T-helper 9 cell (primary cell): ENCODE results near the gene PARD3B.

Experiments used
- DNase-seq: peaks from one replicate; pipeline ENCODE4 v3.0.0-alpha.2; 2020

PARD3B gene

GRCh38 chr2:205545971-205546816 is 1000.9 kb downstream of the PARD3B start:
- no peak for DNase-seq

GRCh38 chr2:205555566-205556230 is 1010.4 kb downstream of the PARD3B start:
- DNase-seq: no peak

GRCh38 chr2:205556357-205556756 is 1011.1 kb downstream of the PARD3B start:
- DNase-seq: no peak

GRCh38 chr2:205556841-205557539 is 1011.7 kb downstream of the PARD3B start:
- DNase-seq: no peak

DNA sequence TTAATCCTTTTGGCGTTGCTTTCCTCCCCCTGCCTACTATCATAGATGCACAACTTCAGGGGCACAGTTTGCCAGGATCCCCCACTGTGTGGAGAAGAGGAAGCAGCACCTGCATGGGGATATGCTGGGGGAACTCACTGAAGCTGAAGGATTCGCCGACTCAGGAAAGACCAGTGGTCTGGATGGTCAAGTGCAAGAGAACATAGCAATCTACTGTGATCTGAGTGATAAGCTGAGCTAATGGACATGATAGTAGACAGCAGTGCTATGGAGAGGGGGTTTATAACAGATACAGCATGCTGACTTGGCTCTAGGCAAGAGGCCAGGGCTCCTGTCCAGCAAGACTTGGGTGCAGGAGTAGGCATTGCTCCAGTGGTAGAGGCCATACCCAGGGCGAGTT is 1012.6 kb downstream of the PARD3B start:
- DNase-seq: no peak

DNA sequence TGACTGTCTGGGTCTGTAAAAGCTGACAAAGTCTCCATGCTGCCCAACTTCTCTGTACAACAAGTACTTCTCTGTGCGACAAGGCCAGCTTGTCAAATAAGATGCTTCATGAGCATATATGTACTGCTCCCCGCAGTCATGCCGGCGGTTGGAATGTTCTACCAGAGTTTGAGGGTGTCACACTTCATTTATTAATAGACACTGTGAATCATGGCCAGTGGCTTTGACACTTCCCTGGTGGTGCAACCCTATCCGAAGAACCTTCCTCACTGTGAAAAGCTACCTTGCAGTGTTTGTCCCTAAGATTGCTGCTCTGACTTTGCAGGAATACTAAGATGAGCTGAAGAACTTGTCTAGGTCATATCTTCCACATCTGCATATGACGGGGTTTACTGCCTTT is 1016.2 kb downstream of the PARD3B start:
- DNase-seq: no peak

GRCh38 chr2:205563646-205564045 is 1018.4 kb downstream of the PARD3B start:
- DNase-seq: no peak

- DNase-seq: no peak
Observed at GRCh38 chr2:205564346-205565141, 1019.3 kb downstream of the PARD3B start.

- no peak for DNase-seq
Observed at GRCh38 chr2:205565142-205565522, 1019.9 kb downstream of the PARD3B start.

DNA sequence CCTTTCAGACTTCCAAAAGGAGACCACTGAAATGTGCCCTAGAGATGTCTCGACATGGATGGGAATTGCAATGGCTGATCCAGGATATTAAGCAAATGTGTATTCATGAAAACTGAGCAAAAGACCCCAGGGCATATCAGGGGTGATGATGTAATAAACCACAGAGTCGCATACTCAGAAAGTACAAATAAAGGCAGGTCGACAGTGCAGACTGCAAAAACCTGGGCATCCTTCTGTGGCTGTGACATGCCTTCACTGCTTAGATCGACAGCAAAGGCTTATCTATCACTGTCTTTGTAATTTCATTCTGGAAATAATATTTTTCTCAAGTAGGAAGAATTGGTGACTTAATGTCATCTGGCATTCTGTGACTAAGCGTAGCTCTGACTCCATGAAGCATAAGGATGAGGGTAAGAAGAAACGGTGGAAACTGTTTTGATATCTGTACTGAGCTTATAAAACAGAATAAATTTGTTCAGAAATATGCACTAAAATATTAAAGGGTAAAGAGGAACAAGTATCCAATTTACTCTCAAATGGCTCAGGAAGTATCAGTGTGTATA is 1021.4 kb downstream of the PARD3B start:
- DNase-seq: no peak

- no peak for DNase-seq
Observed at GRCh38 chr2:205568620-205569019, 1023.3 kb downstream of the PARD3B start.

GRCh38 chr2:205570648-205571047 is 1025.4 kb downstream of the PARD3B start:
- DNase-seq: no peak

DNA sequence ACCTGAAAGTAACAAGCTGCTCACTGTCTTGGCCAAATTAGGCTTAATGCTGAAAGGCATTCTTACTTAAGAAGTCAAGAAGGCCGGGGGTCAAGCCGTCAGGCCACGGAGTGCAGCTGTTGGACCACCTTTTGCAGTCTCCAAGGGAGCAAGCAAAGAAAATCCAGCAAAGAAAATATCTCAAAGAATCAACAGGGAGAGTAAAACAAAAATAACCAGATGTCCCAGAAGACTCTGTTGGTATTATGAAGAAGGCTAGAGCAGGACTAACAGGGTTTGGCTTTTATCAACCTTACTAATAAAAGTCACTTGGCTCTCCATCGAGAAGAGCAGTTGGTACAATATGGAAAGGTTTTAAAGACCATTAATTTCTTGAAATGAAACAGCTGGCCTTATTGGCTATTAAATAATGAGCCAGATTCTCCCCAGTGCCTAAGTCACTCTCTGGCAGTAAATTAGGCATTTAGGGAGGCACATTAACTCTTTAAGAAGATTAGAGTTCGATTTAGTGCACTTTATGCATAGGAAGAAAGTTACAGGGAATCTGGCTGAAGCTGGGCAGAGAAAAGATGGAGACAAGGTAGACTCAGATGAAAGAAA is 1026.2 kb downstream of the PARD3B start:
- DNase-seq: no peak

- no peak for DNase-seq
Observed at GRCh38 chr2:205574001-205574400, 1028.7 kb downstream of the PARD3B start.

DNA sequence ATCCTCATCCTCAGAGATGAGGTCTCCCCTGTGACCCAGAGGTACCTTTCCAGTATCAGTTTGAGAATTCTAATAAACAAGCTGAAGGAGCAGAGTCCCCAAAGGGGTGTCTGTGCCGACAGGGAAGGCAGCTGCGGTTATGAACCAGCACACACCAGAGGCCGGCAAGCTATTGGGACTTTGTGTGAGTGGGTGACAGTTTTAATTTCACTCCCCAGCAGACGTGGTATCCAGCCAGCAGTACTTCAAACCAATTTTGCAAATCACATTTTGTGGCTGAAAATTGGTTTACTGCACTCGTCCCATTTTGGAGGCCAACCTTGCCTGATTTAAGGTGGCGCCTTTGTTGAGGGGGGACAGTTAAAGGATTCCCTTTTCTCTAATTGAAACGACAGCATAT is 1034.1 kb downstream of the PARD3B start:
- DNase-seq: no peak

- no peak for DNase-seq
Observed at GRCh38 chr2:205580212-205580987, 1035.1 kb downstream of the PARD3B start.

- DNase-seq: no peak
Observed at GRCh38 chr2:205582366-205582765, 1037.1 kb downstream of the PARD3B start.

- no peak for DNase-seq
Observed at GRCh38 chr2:205585449-205586383, 1040.4 kb downstream of the PARD3B start.

GRCh38 chr2:205586626-205587025 is 1041.4 kb downstream of the PARD3B start:
- DNase-seq: no peak

- no peak for DNase-seq
Observed at GRCh38 chr2:205589479-205589878, 1044.2 kb downstream of the PARD3B start.
